Kidney (tissue), 14 donors: ENCODE measurements around the gene ITPR1. TPM values are rescaled to one million over a fixed set of nuclear protein-coding genes. Genes with fewer than 3 reads are reported as not detected.
"Not testable (repeated sequence)": the region's sequence is repeated elsewhere in the genome, so short reads cannot be mapped to it uniquely, and the experiment has no call there.

ENCODE experiments used
- DNase-seq, 5 donors: peaks; one replicate each; pipeline ENCODE4 v3.0.0-alpha.2; 2013 to 2020
- FAIRE-seq: peaks from 2 replicates; lab custom pipeline; 2012; peaks lifted over from hg19 to GRCh38; lab: Jason Lieb, UNC
- H3K27ac ChIP-seq, 2 donors: one replicate each; pipeline ENCODE4 v1.7.0; 2013; ENCODE audit warnings: low read depth in 2 of 2, low read length in 2 of 2, inconsistent platforms in 1 of 2
- H3K27me3 ChIP-seq: one replicate; pipeline ENCODE4 v1.7.1; 2013; ENCODE audit warnings: low read length, inconsistent platforms; ENCODE audit not compliant: control insufficient read depth, insufficient read depth
- H3K36me3 ChIP-seq, 3 donors: one replicate each; pipeline versions ENCODE4 v1.7.0 to v1.7.1; 2013; ENCODE audit warnings: low read length in 3 of 3, control low read depth in 1 of 3, inconsistent platforms in 1 of 3; ENCODE audit not compliant: insufficient read depth in 3 of 3, control insufficient read depth in 2 of 3
- H3K4me1 ChIP-seq, 3 donors: one replicate each; pipeline versions ENCODE4 v1.7.0 to v1.7.1; 2013; ENCODE audit warnings: low read length in 3 of 3, inconsistent platforms in 1 of 3, low read depth in 1 of 3; ENCODE audit not compliant: control insufficient read depth in 2 of 3, insufficient read depth in 2 of 3
- H3K4me3 ChIP-seq, 3 donors: one replicate each; pipeline versions ENCODE4 v1.7.0 to v1.8.1; 2013; ENCODE audit warnings: low read length in 3 of 3, control low read depth in 1 of 3, inconsistent platforms in 1 of 3
- H3K9ac ChIP-seq, 3 donors: one replicate each; pipeline versions ENCODE4 v1.7.0 to v1.7.1; 2013; ENCODE audit warnings: low read length in 3 of 3, control low read depth in 1 of 3, inconsistent platforms in 1 of 3
- H3K9me3 ChIP-seq, 3 donors: one replicate each; pipeline versions ENCODE4 v1.7.0 to v1.7.1; 2013; ENCODE audit warnings: low read length in 3 of 3, control low read depth in 1 of 3, inconsistent platforms in 1 of 3; ENCODE audit not compliant: control insufficient read depth in 2 of 3, insufficient read depth in 1 of 3
- intact Hi-C: fragments of 100-400 bp; cut with DNase I; formaldehyde crosslinking; loops from one replicate; pipeline ENCODE4 v1.11.1; 2022
- polyA plus RNA-seq: library from polyadenylated mRNA; stranded (reverse); fragments of 350-450 nt; fragmentation: Illumina TruSeq; extraction: RNeasy Lipid Tissue Mini Kit (QIAGEN cat#74804); gene quantifications from one replicate; pipeline ENCODE4 v1.2.3, GENCODE V29; 2014; ENCODE audit warnings: low read depth, low replicate concordance; ENCODE audit not compliant: insufficient read depth
- total RNA-seq: library from RNA; stranded (reverse); fragmentation: NEBNext Ultra II Directional; extraction: Animal tissue kit (Norgen Biotek cat#: 25700); gene quantifications from one replicate; pipeline ENCODE4 v1.2.1, GENCODE V29; 2021
- TF ChIP-seq, protein P1 (sequence below): IDR thresholded peaks from 3 replicates; pipeline ENCODE4 v1.5.1; 2012; ENCODE audit warnings: mild to moderate bottlenecking, moderate library complexity, borderline replicate concordance; ENCODE audit not compliant: insufficient read depth; ENCODE audit errors: extremely low read depth
- donor health status: control.
- donor health status: control.
- donor health status: control.
- donor health status: control.
- donor health status: control.
- donor health status: DM: yes; HTN: yes; CAD: no.
- donor health status: Normal renal cell carcinoma (clear cell type).

ITPR1 gene
- total and polyA plus RNA-seq, 2 donors from 2014 or later = 30.2 to 81.2 TPM

DNA sequence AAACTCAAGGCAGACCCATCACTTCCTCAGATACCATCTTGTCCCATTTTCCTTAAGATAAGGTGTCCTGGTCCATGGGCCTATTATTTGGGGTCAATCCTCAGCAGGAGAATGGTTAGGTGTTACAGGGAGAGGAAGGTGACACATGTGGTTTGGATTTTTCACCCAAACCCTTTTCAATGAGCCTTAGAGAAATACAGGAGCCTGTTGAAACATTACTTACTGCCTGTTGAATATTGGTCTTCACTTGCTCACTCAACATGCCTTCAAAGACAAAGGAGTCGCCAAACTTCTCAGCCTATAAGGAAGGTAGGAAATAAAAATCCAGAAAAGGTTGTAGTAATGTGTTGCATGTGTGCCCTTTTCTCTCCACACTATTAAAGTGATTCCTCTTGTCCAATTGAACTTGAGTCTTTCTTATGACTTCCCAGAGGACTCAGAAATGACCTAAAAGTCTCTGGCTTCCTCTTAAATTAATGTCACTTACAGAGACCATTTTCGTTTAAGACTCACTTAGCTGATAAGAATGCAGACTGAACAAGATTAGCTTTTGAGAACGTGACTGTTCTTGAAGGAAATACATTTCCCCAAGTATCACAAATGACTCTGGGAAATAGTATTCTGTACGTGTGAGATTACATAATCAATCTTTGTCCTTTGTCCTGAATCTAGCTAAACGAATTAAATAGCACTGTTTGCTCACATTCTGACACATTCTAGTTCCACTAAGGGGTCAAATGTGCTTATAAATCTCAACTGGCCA is 43.9 kb upstream of the ITPR1 start:
- FAIRE-seq = no peak
- no peaks in the 10 kb centered on the region for H3K27me3 ChIP-seq
- no peak overlapping the region for H3K9ac ChIP-seq
- DNase-seq = peak in 1 of 5 donors; percentile 14
- H3K4me3 ChIP-seq = no peak overlapping the region
- TF ChIP-seq, protein P1, sequence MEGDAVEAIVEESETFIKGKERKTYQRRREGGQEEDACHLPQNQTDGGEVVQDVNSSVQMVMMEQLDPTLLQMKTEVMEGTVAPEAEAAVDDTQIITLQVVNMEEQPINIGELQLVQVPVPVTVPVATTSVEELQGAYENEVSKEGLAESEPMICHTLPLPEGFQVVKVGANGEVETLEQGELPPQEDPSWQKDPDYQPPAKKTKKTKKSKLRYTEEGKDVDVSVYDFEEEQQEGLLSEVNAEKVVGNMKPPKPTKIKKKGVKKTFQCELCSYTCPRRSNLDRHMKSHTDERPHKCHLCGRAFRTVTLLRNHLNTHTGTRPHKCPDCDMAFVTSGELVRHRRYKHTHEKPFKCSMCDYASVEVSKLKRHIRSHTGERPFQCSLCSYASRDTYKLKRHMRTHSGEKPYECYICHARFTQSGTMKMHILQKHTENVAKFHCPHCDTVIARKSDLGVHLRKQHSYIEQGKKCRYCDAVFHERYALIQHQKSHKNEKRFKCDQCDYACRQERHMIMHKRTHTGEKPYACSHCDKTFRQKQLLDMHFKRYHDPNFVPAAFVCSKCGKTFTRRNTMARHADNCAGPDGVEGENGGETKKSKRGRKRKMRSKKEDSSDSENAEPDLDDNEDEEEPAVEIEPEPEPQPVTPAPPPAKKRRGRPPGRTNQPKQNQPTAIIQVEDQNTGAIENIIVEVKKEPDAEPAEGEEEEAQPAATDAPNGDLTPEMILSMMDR = no peak
- H3K27ac ChIP-seq = no peak overlapping the region
- no peaks in the 10 kb centered on the region for H3K36me3 ChIP-seq
- H3K9me3 ChIP-seq = no peaks in the 10 kb centered on the region
- H3K4me1 ChIP-seq = peaks cover 0 to 2% (median 0%) of the 10 kb centered on the region in 3 donors
- intact Hi-C loops = no loop called here

DNA sequence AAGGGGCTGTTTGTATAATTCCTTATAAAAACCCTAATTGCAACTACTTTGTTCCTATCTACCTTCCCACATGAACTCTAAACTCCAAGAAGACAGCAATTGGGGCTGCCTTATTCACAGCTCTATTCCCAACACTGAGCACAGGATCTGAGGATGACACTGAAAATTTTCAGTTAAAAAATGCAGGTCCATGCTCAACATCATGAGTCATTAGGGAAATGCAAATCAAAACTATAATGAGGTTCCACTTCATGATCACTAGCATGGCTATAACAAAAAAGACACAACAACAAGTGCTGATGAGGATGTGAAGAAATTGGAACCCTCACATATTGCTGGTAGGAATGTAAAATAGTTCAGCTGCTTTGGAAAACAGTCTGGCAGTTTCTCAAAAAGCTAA is 39.0 kb upstream of the ITPR1 start:
- TF ChIP-seq, protein P1 = no peak
- H3K9ac ChIP-seq = no peak overlapping the region
- FAIRE-seq = no peak

DNA sequence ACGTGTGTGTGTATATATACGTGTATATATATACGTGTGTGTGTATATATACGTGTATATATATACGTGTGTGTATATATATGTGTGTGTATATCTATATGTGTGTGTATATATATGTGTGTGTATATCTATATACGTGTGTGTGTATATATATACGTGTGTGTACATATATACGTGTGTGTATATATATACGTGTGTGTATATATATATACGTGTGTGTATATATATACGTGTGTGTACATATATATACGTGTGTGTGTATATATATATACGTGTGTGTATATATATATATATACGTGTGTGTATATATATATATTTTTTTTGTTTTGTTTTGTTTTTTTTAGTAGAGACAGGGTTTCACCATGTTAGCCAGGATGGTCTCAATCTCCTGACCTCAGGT is 36.4 kb upstream of the ITPR1 start:
- H3K9me3 ChIP-seq, H3K4me1 ChIP-seq, intact Hi-C loops, DNase-seq, H3K9ac ChIP-seq, H3K27me3 ChIP-seq, H3K4me3 ChIP-seq, H3K36me3 ChIP-seq, H3K27ac ChIP-seq: not testable (repeated sequence)
- FAIRE-seq = peak; percentile 99

More for the DNA sequence above, 39.0 kb upstream of the ITPR1 start:
- intact Hi-C loops = no loop called here
- Histone ChIP-seq H3K27ac (no peak overlapping the region), H3K9me3 (no peaks in the 10 kb centered on the region), H3K4me3 (no peak overlapping the region), H3K4me1 (no peaks in the 10 kb centered on the region), H3K27me3 (no peaks in the 10 kb centered on the region), H3K36me3 (no peaks in the 10 kb centered on the region)
- DNase-seq = no peak

DNA sequence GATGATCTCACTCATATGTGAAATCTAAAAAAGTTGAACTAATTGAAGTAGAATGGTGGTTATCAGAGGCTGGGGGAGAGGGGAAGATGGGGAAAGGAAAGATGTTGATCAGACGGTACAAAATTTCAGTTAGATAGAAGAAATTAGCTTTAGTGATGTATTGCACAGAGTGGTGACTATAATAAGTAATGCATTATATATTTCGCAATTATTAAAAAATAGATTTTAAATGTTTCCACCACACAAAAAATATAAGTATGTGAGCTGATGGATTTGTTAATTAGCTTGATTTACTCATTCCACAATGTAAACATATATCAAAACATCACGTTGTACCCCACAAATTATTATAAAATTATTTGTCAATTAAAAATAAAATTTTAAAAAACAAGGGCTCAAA is 34.2 kb upstream of the ITPR1 start:
- no peak overlapping the region for H3K4me3 ChIP-seq
- no peaks in the 10 kb centered on the region for H3K4me1 ChIP-seq
- FAIRE-seq = no peak
- no peaks in the 10 kb centered on the region for H3K36me3 ChIP-seq
- no peak overlapping the region for H3K9ac ChIP-seq
- no peak overlapping the region for H3K27ac ChIP-seq
- TF ChIP-seq, protein P1 = no peak
- intact Hi-C loops = no loop called here
- H3K27me3 ChIP-seq = no peaks in the 10 kb centered on the region
- DNase-seq = no peak
- no peaks in the 10 kb centered on the region for H3K9me3 ChIP-seq
